ENCODE data around the gene DYNC1H1.
A peak's percentile ranks its signal among the peaks of the same experiment; 100 is the strongest.

DYNC1H1 gene

DNA sequence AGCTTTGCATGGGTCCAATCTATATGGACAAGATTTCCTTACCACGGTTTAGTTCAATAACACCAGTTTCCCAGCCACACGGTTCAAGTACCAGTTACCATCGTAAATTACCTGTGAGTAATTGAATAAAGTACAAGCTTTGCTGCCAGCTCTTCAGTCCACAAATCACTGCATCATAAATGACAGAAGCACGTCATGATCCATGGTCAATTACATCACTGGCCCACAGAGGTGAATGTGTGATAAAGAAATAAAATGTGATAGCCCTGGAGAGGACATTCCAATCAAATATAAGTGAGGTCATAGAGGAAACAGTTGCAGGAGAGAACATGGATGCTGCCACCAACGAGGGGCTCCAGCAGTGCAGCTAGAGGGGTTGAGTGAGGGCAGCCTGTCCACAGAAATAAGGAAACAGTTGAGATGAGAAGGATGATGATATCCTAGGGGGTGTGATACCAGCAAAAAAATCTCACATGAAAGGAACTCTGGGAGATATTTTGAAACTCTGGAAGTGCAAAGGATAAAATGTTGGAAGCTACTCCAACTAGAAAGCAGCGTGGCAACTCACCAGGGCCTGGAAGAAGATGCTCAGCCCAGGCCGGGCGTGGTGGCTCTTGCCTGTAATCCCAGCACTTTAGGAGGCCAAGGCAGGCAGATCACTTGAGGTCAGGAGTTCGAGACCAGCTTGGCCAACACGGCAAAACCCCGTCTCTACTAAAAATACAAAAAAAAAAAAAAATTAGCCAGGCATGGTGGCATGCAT lies 5.8 kb upstream of the DYNC1H1 start:
- no CpG with 5 or more reads among the region's 11 CpGs for WGBS, 2 donors (ENCODE audit: extremely low coverage in 2 of 2, insufficient read length in 2 of 2, insufficient replicate concordance in 1 of 2)
- DNase-seq (ENCODE audit: low spot score): no peak
- Histone ChIP-seq H2AFZ (ENCODE audit: low read length) (peak overlapping the region; percentile 18), H3K79me1 (ENCODE audit: low read depth, low read length) (peaks cover 4% of the 10 kb centered on the region), H3K4me1 (ENCODE audit: control insufficient read depth in 2 of 2, insufficient read depth in 1 of 2, low read depth in 1 of 2, low read length in 2 of 2) (peaks cover 0 to 2% of the 10 kb centered on the region in 2 donors), H4K91ac (ENCODE audit: low read depth, low read length, poor library complexity) (no peak overlapping the region), H2BK120ac (ENCODE audit: low read depth, low read length) (no peak overlapping the region), H3K36me3 (replicated peaks in 1 of 2; ENCODE audit: control insufficient read depth in 2 of 2, insufficient read depth in 2 of 2, low read length in 2 of 2) (no peaks in the 10 kb centered on the region), H2AK5ac (ENCODE audit: low read depth, low read length) (no peak overlapping the region), H3K4me3 (ENCODE audit: low read length in 2 of 2) (no peak overlapping the region), H2BK5ac (ENCODE audit: low read length) (no peak overlapping the region), H2BK15ac (ENCODE audit: low read length) (no peak overlapping the region), H3K14ac (ENCODE audit: low read length) (no peak overlapping the region), H3K9ac (ENCODE audit: low read depth, low read length, poor library complexity) (no peak overlapping the region), H3K18ac (ENCODE audit: low read length) (no peak overlapping the region), H3K27me3 (ENCODE audit: control insufficient read depth in 3 of 3, insufficient read depth in 3 of 3, low read depth in 1 of 3, low read length in 3 of 3) (peaks cover 0 to 6% (median 0%) of the 10 kb centered on the region in 3 experiments), H3K4me2 (ENCODE audit: insufficient read depth, low read length, poor library complexity, severe bottlenecking) (no peak overlapping the region), H3K9me3 (replicated peaks in 1 of 2; ENCODE audit: control insufficient read depth in 2 of 2, insufficient read depth in 1 of 2, low read depth in 1 of 2, low read length in 2 of 2) (no peaks in the 10 kb centered on the region), H3K23ac (ENCODE audit: low read depth, low read length, poor library complexity) (no peak overlapping the region), H4K8ac (ENCODE audit: low read depth, low read length) (no peak overlapping the region), H3K27ac (replicated peaks; ENCODE audit: low read length) (no peak overlapping the region), H3K4ac (ENCODE audit: low read length) (no peak overlapping the region), H2BK12ac (ENCODE audit: low read length) (no peak overlapping the region)

DNA sequence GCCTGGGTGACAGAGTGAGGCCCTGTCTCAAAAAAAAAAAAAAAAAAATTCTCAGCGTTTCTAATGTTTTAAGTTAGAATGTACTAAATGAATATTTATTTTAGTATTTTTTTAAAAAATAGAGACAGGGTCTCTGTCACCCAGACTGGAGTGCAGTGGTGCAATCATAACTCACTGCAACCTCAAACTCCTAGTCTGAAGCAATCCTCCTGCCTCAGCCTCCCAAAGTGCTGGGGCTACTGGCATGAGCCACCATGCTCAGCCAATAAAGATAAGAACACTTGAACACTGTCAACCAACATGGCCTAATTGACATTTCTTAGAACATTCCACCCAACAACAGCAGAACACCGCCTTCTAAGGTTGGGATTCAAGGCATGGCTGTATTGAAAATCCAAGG lies 5.1 kb upstream of the DYNC1H1 start:
- no peak overlapping the region for H2BK15ac ChIP-seq (ENCODE audit: low read length)
- H3K4me3 ChIP-seq (ENCODE audit: low read length in 2 of 2): no peak overlapping the region
- H3K27me3 ChIP-seq (ENCODE audit: control insufficient read depth in 3 of 3, insufficient read depth in 3 of 3, low read depth in 1 of 3, low read length in 3 of 3): peaks cover 0 to 6% (median 0%) of the 10 kb centered on the region in 3 experiments
- no peak overlapping the region for H2BK5ac ChIP-seq (ENCODE audit: low read length)
- no peak overlapping the region for H2BK12ac ChIP-seq (ENCODE audit: low read length)
- H3K14ac ChIP-seq (ENCODE audit: low read length): no peak overlapping the region
- H3K4ac ChIP-seq (ENCODE audit: low read length): no peak overlapping the region
- H3K23ac ChIP-seq (ENCODE audit: low read depth, low read length, poor library complexity): no peak overlapping the region
- H4K8ac ChIP-seq (ENCODE audit: low read depth, low read length): no peak overlapping the region
- no peak overlapping the region for H3K4me2 ChIP-seq (ENCODE audit: insufficient read depth, low read length, poor library complexity, severe bottlenecking)
- no peak overlapping the region for H2AFZ ChIP-seq (ENCODE audit: low read length)
- peaks cover 0 to 2% of the 10 kb centered on the region in 2 donors for H3K4me1 ChIP-seq (ENCODE audit: control insufficient read depth in 2 of 2, insufficient read depth in 1 of 2, low read depth in 1 of 2, low read length in 2 of 2)
- DNase-seq (ENCODE audit: low spot score): no peak
- H2BK120ac ChIP-seq (ENCODE audit: low read depth, low read length): no peak overlapping the region
- no peak overlapping the region for H3K18ac ChIP-seq (ENCODE audit: low read length)
- WGBS, 2 donors (ENCODE audit: extremely low coverage in 2 of 2, insufficient read length in 2 of 2, insufficient replicate concordance in 1 of 2): no CpG with 5 or more reads among the region's 2 CpGs
- H3K79me1 ChIP-seq (ENCODE audit: low read depth, low read length): peaks cover 4% of the 10 kb centered on the region
- H3K27ac ChIP-seq (replicated peaks; ENCODE audit: low read length): no peak overlapping the region
- H3K9ac ChIP-seq (ENCODE audit: low read depth, low read length, poor library complexity): no peak overlapping the region
- H4K91ac ChIP-seq (ENCODE audit: low read depth, low read length, poor library complexity): no peak overlapping the region
- H3K9me3 ChIP-seq (replicated peaks in 1 of 2; ENCODE audit: control insufficient read depth in 2 of 2, insufficient read depth in 1 of 2, low read depth in 1 of 2, low read length in 2 of 2): no peaks in the 10 kb centered on the region
- no peak overlapping the region for H2AK5ac ChIP-seq (ENCODE audit: low read depth, low read length)
- H3K36me3 ChIP-seq (replicated peaks in 1 of 2; ENCODE audit: control insufficient read depth in 2 of 2, insufficient read depth in 2 of 2, low read length in 2 of 2): no peaks in the 10 kb centered on the region

DNA sequence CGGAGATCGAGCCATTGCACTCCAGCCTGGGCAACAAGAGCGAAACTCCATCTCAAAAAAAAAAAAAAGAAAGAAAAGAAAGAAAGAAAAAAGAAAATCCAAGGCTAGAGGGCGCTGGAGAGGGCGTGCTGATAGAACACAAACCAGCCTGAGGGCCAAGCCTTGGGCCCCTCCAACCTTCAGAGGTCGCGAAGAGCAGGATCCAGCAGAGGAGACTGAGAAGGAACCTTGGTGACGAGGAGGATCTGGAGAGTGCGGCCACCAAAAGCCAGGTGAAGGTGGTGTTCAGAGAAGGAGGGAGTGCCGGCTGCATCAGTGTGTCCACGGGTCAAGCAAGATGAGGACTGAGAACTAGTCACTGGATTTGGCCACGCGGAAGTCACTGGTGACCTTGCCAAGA lies 4.1 kb upstream of the DYNC1H1 start:
- Histone ChIP-seq H3K14ac (ENCODE audit: low read length) (peak overlapping the region; percentile 95), H4K91ac (ENCODE audit: low read depth, low read length, poor library complexity) (no peak overlapping the region), H3K23ac (ENCODE audit: low read depth, low read length, poor library complexity) (no peak overlapping the region), H3K4ac (ENCODE audit: low read length) (no peak overlapping the region), H3K9ac (ENCODE audit: low read depth, low read length, poor library complexity) (no peak overlapping the region), H3K36me3 (replicated peaks in 1 of 2; ENCODE audit: control insufficient read depth in 2 of 2, insufficient read depth in 2 of 2, low read length in 2 of 2) (no peaks in the 10 kb centered on the region), H3K18ac (ENCODE audit: low read length) (no peak overlapping the region), H2BK5ac (ENCODE audit: low read length) (no peak overlapping the region), H3K9me3 (replicated peaks in 1 of 2; ENCODE audit: control insufficient read depth in 2 of 2, insufficient read depth in 1 of 2, low read depth in 1 of 2, low read length in 2 of 2) (no peaks in the 10 kb centered on the region), H2AK5ac (ENCODE audit: low read depth, low read length) (no peak overlapping the region), H2AFZ (ENCODE audit: low read length) (peak overlapping the region; percentile 45), H2BK120ac (ENCODE audit: low read depth, low read length) (no peak overlapping the region), H3K79me1 (ENCODE audit: low read depth, low read length) (peaks cover 10% of the 10 kb centered on the region), H3K4me1 (ENCODE audit: control insufficient read depth in 2 of 2, insufficient read depth in 1 of 2, low read depth in 1 of 2, low read length in 2 of 2) (peaks cover 0 to 2% of the 10 kb centered on the region in 2 donors), H3K4me2 (ENCODE audit: insufficient read depth, low read length, poor library complexity, severe bottlenecking) (no peak overlapping the region), H2BK15ac (ENCODE audit: low read length) (no peak overlapping the region), H3K4me3 (ENCODE audit: low read length in 2 of 2) (no peak overlapping the region), H4K8ac (ENCODE audit: low read depth, low read length) (no peak overlapping the region), H3K27me3 (ENCODE audit: control insufficient read depth in 3 of 3, insufficient read depth in 3 of 3, low read depth in 1 of 3, low read length in 3 of 3) (peaks cover 0 to 6% (median 0%) of the 10 kb centered on the region in 3 experiments), H2BK12ac (ENCODE audit: low read length) (no peak overlapping the region), H3K27ac (replicated peaks; ENCODE audit: low read length) (no peak overlapping the region)
- no peak for DNase-seq (ENCODE audit: low spot score)
- WGBS, 2 donors (ENCODE audit: extremely low coverage in 2 of 2, insufficient read length in 2 of 2, insufficient replicate concordance in 1 of 2): no CpG with 5 or more reads among the region's 13 CpGs

GRCh38 chr14:101961011-101961721 lies 3.2 kb upstream of the DYNC1H1 start:
- peaks cover 0 to 2% of the 10 kb centered on the region in 2 donors for H3K4me1 ChIP-seq (ENCODE audit: control insufficient read depth in 2 of 2, insufficient read depth in 1 of 2, low read depth in 1 of 2, low read length in 2 of 2)
- no peak overlapping the region for H2BK12ac ChIP-seq (ENCODE audit: low read length)
- DNase-seq (ENCODE audit: low spot score): peak; percentile 70
- no CpG with 5 or more reads among the region's 19 CpGs for WGBS, 2 donors (ENCODE audit: extremely low coverage in 2 of 2, insufficient read length in 2 of 2, insufficient replicate concordance in 1 of 2)
- H3K14ac ChIP-seq (ENCODE audit: low read length): no peak overlapping the region
- H3K9me3 ChIP-seq (replicated peaks in 1 of 2; ENCODE audit: control insufficient read depth in 2 of 2, insufficient read depth in 1 of 2, low read depth in 1 of 2, low read length in 2 of 2): no peaks in the 10 kb centered on the region
- H2AK5ac ChIP-seq (ENCODE audit: low read depth, low read length): peak overlapping the region; percentile 47
- peaks cover 0 to 6% (median 0%) of the 10 kb centered on the region in 3 experiments for H3K27me3 ChIP-seq (ENCODE audit: control insufficient read depth in 3 of 3, insufficient read depth in 3 of 3, low read depth in 1 of 3, low read length in 3 of 3)
- no peak overlapping the region for H3K27ac ChIP-seq (replicated peaks; ENCODE audit: low read length)
- no peak overlapping the region for H3K23ac ChIP-seq (ENCODE audit: low read depth, low read length, poor library complexity)
- H2AFZ ChIP-seq (ENCODE audit: low read length): peak overlapping the region; percentile 81
- H2BK120ac ChIP-seq (ENCODE audit: low read depth, low read length): peak overlapping the region; percentile 73
- H4K8ac ChIP-seq (ENCODE audit: low read depth, low read length): no peak overlapping the region
- H3K4ac ChIP-seq (ENCODE audit: low read length): no peak overlapping the region
- H3K9ac ChIP-seq (ENCODE audit: low read depth, low read length, poor library complexity): no peak overlapping the region
- H4K91ac ChIP-seq (ENCODE audit: low read depth, low read length, poor library complexity): no peak overlapping the region
- H2BK15ac ChIP-seq (ENCODE audit: low read length): peak overlapping the region; percentile 83
- H2BK5ac ChIP-seq (ENCODE audit: low read length): no peak overlapping the region
- H3K36me3 ChIP-seq (replicated peaks in 1 of 2; ENCODE audit: control insufficient read depth in 2 of 2, insufficient read depth in 2 of 2, low read length in 2 of 2): no peaks in the 10 kb centered on the region
- H3K4me2 ChIP-seq (ENCODE audit: insufficient read depth, low read length, poor library complexity, severe bottlenecking): no peak overlapping the region
- H3K4me3 ChIP-seq (ENCODE audit: low read length in 2 of 2): no peak overlapping the region
- H3K79me1 ChIP-seq (ENCODE audit: low read depth, low read length): peaks cover 13% of the 10 kb centered on the region
- H3K18ac ChIP-seq (ENCODE audit: low read length): peak overlapping the region; percentile 86
